ENCODE data around the gene PLA2G4F.

Gene PLA2G4F

DNA sequence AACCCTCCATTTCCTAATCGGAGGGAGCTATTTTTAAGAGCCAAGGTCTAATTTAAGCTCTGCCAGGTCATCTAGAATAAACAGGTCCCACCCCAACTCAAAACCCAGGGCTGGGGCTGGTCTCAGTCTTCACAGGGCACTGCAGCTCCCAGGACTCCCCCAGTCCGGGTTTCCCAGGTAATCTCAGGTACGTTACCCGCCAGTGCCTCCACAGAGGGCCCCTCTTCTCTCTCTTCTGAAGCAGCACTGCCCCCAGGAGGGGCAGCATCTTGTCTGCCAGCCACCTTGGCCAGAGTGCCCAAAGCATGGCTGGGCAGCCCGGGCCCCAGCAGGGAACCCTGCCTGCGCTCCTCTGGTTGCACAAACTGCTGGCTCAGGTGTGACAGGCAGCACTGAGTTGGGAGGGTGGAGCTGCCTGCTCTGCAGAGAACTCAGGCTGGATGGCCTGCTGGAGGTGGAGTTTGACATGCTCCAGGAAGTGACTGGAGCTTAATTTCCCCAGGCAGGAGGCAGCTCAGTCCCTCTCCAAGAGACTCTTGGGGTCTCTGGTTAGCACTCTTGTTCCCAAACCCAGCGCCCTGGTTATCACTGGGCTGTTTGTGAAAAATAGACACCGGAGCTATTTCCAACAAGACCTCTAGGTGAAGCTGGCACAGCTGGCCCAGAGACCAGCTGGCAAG is at the start of gene PLA2G4F:
Gene PLA2G4F (minus strand): TSS at position 394 of the 680 bp plus-strand sequence. CDS start 87 bp downstream, at position 307.
- no peak for DNase-seq

DNA sequence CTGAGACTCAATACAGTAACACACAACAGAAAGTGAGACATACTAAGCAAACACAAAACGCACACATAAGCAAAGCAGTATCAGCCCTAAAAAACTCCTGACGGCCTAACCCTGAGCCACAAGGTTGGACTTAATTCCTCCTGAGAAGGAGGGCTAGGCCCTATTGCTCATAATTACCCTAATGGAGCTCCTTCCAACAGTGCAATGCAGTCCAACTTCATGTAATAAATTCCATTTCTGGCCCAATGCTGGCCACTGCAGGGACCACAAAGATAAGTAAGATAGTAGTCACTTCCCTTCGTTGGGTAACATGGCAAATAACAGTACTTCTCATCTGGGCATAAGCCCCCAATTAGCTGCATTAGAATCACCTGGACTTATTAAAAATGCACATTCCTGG is 47.5 kb upstream of the PLA2G4F start:
- no peak for DNase-seq

DNA sequence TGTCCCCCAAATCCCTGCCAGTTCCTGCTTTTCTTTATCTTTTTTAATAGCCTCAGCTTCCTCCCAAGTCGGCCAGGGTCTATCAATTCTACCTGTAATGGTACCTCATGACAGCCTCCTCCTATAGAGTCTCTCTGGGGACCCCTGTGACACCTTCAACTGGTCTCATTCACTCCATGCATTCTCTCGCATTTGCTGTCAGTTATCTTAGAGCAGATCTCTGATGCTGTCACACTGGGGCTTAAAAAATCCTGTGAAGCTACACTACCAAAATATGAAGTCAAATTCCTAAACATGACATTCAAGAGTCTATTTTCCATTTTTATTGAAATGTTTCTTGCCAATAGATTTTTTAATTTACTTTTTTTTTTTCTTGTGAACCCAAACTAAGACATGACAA is 46.2 kb upstream of the PLA2G4F start:
- DNase-seq = no peak

DNA sequence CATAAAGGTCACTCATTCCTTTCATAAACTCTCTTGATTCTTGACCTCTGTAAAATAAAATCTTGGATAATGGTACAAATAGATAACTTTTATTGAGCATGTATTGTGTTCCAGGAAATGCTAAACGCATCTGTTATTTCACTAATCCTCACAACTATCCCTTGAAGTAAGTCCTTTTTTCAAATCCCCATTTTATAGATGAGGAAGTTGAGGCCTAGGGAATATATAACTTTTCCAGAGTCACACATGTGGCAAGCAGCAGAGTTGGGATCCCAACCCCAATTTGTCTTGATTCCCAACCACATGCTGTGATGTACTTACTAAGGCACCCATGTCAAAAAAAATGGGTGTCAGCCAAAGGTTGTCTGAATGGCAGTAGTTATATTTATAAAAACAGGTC is 45.4 kb upstream of the PLA2G4F start:
- no peak for DNase-seq

DNA sequence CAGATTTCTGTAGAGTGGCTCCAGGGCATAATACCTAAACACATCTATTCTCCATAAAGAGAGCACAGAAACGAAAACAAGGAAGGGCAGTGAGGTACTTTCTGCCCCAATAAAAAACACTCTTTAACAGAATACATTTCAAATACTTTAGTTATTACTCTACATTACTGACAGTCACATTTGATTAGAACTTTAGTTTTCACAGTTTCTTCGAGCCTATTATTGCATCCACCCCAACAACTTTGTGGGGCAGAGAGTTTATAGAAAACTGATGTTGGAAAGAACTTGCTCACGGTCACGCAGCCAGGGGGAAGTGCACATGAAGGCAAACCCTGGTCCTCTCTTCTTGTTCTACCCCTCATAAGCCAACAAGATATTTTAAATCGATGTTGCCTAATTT is 42.7 kb upstream of the PLA2G4F start:
- DNase-seq = no peak

DNA sequence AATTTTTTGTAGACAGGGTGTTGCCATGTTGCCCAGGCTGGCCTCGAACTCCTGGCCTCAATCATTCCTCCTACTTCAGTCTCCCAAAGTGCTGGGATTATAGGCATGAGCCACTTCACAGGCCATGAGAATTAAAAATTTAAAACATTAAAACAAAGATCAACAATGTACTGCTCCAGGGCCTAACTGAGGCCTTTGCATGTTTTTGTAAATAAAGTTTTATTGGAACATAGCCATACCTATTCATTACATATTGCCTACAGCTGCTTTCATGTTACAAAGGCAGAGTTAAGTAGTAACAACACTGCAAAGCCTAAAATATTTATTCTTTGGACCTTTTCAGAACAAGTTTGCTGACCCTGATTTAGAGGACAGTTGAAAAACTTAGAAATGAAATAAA is 42.1 kb upstream of the PLA2G4F start:
- DNase-seq = no peak

- DNase-seq = no peak
These were observed 38.1 kb upstream of the PLA2G4F start for GRCh38 chr15:42194513-42194912.

DNA sequence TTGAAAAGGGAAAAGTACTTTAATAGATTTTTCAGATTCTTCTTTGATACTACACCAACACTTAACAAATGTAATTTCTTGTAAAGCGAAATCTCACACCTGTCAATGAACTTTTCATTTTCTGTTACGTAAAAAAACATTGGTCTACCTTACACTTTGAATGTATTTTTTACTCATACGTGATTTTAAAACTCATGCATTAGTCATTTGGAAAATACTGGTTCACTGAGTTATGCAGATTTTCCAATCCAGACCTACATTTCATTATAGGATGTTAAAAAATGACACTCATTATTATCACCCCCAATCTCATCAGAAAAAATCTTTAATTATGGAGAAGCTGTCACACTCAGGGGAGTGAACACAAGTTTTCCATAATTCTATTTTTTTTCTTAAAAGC is 36.9 kb upstream of the PLA2G4F start:
- DNase-seq = no peak

- DNase-seq = no peak
These were observed 35.3 kb upstream of the PLA2G4F start for GRCh38 chr15:42191610-42192346.

- no peak for DNase-seq
These were observed 33.9 kb upstream of the PLA2G4F start for GRCh38 chr15:42190370-42190769.

DNA sequence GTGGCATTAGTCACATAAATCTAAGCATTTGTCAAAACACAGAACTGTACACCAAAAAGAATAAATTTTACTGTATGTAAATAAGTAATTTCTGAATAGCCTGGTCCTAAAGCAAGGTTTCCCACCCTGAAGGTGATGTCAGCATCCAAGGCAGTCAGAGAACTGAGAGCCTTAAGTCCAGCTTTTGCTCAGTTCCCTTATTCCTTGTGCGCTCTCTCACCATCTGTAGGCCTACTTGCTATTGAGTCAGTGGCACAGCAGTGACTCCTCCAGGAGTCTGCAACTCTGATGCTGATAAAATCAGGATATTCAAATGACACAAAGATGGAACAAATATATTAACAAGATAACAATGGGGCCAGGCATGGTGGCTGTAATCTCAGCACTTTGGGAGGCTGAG is 29.4 kb upstream of the PLA2G4F start:
- no peak for DNase-seq

DNA sequence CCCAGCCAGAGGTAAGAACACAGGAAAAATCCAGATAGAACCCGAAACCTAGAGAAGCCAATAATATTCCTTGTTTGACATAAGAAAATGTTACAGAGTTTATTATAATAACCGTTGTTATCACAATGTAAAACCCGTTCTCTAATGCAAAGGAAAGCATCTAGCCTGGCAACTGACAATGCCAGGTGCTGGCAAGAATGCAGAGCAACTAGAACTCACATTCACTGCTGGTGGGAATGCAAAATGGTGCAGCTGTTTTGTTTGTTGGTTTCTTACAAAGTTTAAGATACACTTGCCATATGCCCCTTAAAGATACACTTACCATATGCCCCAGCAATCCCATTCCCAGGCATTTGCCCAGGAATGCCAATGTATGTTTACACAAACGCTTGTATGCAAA is 28.3 kb upstream of the PLA2G4F start:
- DNase-seq = no peak

DNA sequence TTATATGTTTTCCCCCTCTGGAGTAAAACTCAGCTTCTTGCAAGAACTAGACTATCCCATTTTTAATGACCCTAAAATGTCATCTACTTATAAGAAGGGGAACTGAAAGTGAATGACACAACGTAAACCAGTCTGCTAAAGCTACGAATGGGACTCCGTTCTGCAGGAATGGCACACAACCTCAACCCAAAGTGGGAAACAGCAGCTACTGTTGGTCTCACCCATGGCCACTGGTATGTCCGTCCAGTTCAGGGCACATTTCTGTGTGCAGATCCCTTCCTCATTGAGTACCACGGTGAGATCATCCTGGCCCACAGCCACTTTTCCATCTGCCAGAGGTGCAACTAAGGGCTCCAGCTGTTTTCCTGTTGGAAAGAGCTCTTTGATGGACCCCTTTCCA is 27.9 kb upstream of the PLA2G4F start:
- DNase-seq = no peak

GRCh38 chr15:42182961-42183360 is 26.5 kb upstream of the PLA2G4F start:
- DNase-seq = no peak

DNA sequence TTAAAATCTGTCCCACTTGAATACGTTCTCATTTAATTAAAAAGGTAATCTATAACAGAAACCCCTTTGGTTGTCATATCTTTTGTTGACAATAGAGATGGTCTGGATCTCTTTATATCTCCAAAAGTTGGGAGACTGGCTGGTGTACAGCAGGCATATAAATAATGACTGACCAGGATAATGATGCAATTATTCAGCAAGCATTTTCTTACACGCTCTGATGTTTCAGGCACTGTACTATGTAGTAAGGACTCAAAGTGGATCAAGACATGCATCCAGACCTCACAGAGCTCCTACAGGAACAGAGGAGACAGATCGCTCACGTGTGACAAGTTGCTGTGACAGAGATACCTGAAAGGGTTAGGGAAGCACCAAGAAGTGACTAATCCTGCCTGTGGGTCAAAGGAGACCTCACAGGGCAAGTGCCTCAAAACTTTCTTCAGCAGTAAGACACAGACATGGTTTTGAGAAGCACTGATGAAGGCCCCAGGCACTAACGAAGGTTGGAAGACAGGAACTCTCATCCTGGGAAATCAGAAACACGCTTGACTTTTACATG is 26.0 kb upstream of the PLA2G4F start:
- DNase-seq = no peak

DNA sequence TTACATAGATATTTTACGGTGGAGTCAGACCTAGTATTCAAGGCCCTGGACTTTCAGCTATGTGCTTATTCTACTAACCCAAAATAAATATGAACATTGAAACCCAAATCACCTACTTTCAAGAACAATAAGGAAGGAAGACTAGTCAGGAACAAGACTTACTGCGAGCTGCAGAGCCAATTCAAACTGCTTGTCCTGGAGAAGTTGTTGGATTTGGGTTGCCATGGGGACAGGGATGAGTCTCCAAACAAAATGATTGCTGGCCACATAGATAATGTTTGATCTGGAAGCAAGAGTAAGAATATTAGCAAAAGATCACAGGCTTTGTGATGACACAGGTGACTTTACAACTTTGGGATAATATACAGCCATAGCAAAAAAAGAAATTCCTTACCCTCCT is 21.6 kb upstream of the PLA2G4F start:
- DNase-seq = no peak

- DNase-seq = no peak
These were observed 19.2 kb upstream of the PLA2G4F start for GRCh38 chr15:42175671-42176070.

DNA sequence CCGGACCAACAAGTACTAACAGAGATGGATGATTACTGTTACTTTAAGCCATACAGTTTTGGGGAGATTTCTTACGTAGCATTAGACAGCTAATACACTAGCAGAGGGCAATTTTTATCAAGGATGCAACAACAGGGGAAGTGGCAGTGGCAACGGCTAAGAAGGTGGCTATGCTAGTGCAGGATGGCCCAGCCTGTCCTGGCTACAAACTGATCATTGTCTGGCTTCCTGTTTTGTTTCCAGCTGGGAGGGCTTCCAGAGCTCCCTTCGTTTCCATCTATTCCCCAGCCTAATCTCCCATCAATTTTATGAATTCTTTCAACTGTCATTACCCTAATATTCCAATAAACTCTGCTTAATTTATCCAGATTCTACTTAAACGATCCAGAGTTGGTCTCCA is 16.0 kb upstream of the PLA2G4F start:
- no peak for DNase-seq

DNA sequence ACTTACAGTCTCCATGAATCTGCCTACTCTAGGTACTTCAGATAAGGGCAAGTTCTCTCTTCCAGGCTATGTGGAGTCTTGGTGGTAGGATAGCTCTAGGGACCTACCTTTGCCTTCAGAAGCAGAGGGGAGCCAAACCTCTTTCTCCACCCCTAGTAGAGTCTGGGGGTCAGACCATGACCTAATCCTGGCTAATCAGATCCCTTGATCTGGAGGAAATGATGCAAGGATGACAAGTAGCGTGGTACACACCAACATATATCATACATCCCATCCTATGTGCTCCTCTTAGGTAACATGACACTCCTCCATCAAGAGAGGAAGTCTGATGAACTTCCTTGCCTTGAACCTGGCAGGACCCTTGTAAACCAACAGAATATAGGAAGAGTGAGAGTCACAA is 15.4 kb upstream of the PLA2G4F start:
- no peak for DNase-seq

GRCh38 chr15:42171122-42171521 is 14.7 kb upstream of the PLA2G4F start:
- no peak for DNase-seq

DNA sequence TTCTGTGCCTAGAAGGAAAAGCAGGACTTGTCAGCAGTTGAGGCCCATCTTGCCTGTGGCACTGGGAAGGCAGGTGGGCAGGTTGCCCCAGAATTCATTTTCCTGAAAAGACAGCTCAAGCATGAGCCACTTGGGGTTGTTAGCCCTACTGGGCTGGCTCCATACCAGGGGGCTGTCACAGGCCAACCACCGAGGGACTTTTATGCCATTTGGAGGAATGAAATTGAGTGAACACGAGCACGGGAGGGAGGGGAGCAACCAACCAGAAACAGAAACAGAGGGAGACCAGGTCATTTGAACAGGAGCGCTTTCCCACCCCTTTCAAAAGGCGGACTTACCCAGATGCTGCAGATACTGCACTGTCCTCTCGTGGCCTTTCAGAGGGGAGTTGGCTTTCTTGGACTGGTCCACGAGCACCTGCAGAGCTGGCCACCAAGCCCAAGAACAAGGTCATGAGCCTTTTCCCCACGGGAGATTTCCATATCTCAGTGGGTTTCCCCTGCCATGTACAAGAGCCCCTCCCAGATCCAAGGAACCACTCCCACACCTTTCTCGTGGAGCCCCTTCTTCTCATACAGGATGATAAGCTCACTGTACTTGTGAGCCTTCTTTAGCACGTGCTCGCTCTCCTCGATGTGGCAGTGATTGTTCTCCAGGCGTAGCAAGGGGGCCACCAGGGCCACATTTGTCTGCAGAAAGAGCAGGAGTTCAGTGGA is 9.9 kb upstream of the PLA2G4F start:
- no peak for DNase-seq

DNA sequence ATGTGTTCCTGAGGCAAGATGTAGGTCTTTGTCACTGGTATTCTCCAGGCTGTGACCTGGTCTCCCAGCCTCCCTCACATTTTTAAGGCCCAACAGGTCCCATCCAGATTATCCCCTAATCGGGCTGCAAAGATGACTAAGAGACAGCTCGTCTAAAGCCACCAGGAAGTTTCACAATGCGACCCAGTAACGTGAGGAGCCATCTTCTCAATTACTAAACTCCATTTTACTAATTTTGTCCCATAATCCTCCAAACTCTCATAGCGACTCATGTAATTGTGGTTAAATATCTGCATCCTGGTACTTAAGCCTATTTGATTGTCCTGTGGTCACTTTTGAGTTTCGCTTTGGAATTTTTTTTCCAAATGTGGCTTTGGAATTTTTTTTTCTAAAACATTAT is 8.7 kb upstream of the PLA2G4F start:
- no peak for DNase-seq

DNA sequence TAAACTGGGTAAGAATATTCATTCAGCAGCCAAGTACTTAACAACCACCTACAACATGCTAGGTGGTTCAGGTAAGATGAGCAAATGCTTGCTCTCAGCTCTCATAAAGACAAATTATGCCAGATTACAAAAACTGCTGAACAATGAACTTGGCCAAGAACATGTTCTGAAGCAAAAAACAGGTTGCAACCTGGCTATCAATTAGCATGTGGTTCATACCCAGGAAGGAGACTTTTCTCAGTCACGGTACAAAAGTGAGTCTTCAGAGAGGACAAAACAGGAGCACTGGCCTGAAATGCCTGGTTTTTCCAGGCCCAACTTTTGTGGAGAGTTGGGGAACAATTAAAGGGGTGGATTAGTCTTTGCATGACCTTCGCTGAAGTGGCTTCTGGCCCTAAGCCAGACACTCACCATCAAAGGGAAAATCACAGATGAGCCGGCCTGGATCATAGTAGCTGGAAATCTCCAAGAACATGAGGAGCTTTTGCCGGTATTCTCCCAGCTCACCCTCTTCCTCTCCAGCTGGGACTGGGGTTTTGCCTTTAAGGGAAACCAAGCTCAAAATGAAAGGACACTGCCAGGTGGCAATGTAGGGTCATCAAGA is 7.6 kb upstream of the PLA2G4F start:
- DNase-seq = no peak
